BE2C (cell line): Measurements from ENCODE around the gene HTRA3.
A peak's percentile ranks its signal among the peaks of the same experiment; 100 is the strongest.

Experiments
- DNase-seq: peaks from one replicate; pipeline ENCODE4 v3.0.0-alpha.2; 2020
- H3K27me3 ChIP-seq: fragments of 250-450 bp; sonication (Bioruptor Pico); 2 replicates; pipeline ENCODE4 v1.5.1; 2020; ENCODE audit warnings: mild to moderate bottlenecking
- H3K36me3 ChIP-seq: fragments of 250-450 bp; sonication (Bioruptor Pico); 2 replicates; pipeline ENCODE4 v1.5.1; 2020; ENCODE audit warnings: mild to moderate bottlenecking
- H3K4me1 ChIP-seq: fragments of 250-450 bp; sonication (Bioruptor Pico); 2 replicates; pipeline ENCODE4 v1.5.1; 2020
- H3K4me3 ChIP-seq: 2 replicates; pipeline ENCODE4 v1.5.1; 2011; ENCODE audit warnings: low read depth, low read length
- H3K9me3 ChIP-seq: fragments of 250-450 bp; sonication (Bioruptor Pico); 2 replicates; pipeline ENCODE4 v1.5.1; 2020
- CTCF ChIP-seq: IDR thresholded peaks from 2 replicates; pipeline ENCODE4 v1.5.1; 2012; ENCODE audit warnings: mild to moderate bottlenecking, low read depth, low read length

Gene HTRA3

DNA sequence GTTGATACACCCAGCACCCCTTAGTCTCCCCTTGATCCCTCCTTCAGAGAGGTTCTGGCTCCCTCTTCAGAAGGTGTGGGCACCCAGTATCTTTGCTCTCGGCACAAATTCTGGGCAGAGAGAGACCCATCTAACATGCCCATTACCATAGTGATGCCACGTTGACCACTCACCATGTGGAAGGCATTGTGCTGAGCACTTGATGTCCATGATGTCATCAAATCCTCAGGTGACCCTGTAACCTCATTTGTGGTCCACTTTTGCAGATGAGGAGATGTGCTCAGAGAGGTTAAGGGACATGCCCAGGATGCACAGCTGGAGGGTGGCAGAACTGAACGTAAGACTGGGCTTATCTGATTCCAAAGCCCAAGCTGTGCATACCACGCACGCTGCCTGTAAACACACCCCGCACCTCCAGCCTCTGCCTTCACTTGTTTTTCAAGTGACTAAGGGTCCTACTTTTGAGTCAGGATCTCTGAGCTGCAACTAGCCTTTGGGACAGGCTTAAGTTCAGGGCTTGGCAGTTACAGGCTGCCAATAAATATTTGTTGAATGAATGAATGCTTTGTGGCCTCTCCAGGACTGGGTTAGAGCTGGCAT lies 55.2 kb downstream of the HTRA3 start:
- no peak overlapping the region for H3K4me3 ChIP-seq
- no peaks in the 10 kb centered on the region; the same call in 1 of the 2 replicates for H3K9me3 ChIP-seq
- TF ChIP-seq CTCF, result no peak
- no peaks in the 10 kb centered on the region for H3K27me3 ChIP-seq
- no peaks in the 10 kb centered on the region for H3K4me1 ChIP-seq
- no peaks in the 10 kb centered on the region for H3K36me3 ChIP-seq
- peak; percentile 0 for DNase-seq

DNA sequence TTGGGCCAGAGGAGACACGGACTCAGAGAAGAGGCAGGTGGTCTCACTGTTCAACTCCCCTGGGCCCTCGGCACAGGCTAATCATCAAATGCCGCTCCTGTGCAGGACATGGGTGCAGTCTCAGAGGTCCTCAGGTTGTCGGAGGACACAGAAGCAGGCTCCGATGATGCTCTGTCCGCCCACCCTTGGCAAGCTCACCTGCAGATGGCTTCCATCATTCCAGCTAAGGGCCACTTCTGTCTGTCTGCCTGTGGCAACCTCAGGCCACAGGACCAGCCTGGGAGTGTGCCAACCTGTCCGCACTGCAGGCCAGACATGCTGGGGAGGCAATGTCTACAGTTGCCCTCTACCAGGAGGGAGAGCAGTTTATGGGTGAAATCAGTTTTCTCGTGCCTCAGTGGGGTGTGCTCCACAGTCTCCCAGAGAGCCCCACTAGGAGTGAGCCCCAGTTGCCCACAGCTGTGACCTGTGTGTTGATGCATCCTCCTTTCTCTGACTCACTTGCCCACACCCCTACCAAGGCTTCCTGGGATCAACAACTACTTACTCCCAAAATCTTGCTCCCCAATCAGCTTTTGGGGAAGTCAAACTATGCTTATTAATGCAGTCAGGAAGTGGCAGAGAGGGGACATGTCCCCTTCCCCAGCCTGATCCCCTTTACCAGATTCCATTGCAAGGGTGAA lies 55.9 kb downstream of the HTRA3 start:
- peak; percentile 1 for DNase-seq
- TF ChIP-seq CTCF, result no peak
- Histone ChIP-seq H3K36me3 (no peaks in the 10 kb centered on the region), H3K27me3 (no peaks in the 10 kb centered on the region), H3K9me3 (no peaks in the 10 kb centered on the region; the same call in 1 of the 2 replicates), H3K4me3 (no peak overlapping the region), H3K4me1 (no peaks in the 10 kb centered on the region)

- Histone ChIP-seq H3K9me3 (no peaks in the 10 kb centered on the region; the same call in 1 of the 2 replicates), H3K4me3 (no peak overlapping the region), H3K4me1 (no peaks in the 10 kb centered on the region), H3K27me3 (no peaks in the 10 kb centered on the region), H3K36me3 (no peaks in the 10 kb centered on the region)
- TF ChIP-seq CTCF, result no peak
- DNase-seq, result no peak
Observed at GRCh38 chr4:8326206-8326605, 56.7 kb downstream of the HTRA3 start.

DNA sequence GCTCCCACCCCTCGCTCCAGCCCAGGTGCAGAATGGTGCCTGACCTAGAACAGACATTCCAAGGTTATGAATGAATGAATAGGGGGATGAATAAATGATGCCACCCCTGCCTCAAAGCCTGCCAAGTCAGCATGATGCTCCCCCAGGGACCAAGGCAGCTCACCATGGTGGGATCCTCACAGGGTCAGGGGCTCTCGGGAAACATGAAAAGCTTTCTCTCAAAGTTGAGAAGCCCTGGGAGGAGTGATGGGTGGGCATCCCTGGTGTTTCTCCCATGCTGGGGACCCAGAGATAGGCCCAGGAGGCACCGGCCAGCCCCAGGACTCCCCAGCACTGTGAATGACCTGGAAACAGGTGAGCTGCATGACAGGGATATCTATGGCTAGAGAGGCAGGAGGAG lies 58.9 kb downstream of the HTRA3 start:
- H3K4me3 ChIP-seq, result no peak overlapping the region
- H3K4me1 ChIP-seq, result no peaks in the 10 kb centered on the region
- H3K9me3 ChIP-seq, result no peaks in the 10 kb centered on the region; the same call in 1 of the 2 replicates
- H3K27me3 ChIP-seq, result no peaks in the 10 kb centered on the region
- TF ChIP-seq CTCF, result no peak
- DNase-seq, result peak; percentile 0
- no peaks in the 10 kb centered on the region for H3K36me3 ChIP-seq

DNA sequence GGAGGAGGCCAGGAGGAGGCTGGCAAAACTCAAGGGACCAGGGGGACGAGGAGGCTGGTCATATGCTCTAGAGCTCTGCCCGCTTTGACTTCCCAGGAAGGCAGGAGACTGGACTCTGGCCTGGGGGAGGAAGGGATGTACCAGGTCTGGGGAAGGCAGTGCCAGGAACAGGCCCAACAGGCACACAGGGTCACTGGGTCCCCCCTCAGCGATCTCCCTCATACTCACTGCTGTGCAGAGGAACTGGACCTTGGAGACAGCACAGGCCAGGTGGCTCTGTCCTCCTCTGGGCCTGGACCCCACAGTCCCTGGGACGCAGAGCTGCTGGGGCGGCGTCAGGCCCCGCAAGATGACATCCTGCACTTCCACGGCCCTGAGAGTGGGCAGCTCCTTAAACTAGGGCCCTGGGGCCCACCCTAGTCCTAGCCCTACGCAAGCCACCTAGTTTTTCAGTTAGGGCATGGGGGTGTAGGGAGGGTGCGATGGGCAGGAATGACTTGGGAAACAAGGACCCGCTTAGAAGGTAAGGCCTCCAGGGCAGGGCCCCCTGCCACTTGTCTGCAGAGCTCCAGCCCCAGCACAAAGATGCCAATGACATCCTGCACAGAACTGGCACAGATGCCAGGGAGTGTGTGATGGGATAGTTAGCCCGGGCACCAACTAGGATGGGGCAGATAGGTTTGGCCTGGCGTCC lies 59.5 kb downstream of the HTRA3 start:
- H3K4me1 ChIP-seq, result no peaks in the 10 kb centered on the region
- no peaks in the 10 kb centered on the region for H3K9me3 ChIP-seq
- peak; percentile 3 for DNase-seq
- H3K27me3 ChIP-seq, result no peaks in the 10 kb centered on the region
- no peak overlapping the region for H3K4me3 ChIP-seq
- no peaks in the 10 kb centered on the region for H3K36me3 ChIP-seq
- TF ChIP-seq CTCF, result no peak

- Histone ChIP-seq H3K27me3 (no peaks in the 10 kb centered on the region), H3K36me3 (no peaks in the 10 kb centered on the region), H3K9me3 (no peaks in the 10 kb centered on the region), H3K4me3 (no peak overlapping the region), H3K4me1 (no peaks in the 10 kb centered on the region)
- no peak for TF ChIP-seq CTCF
- DNase-seq, result no peak
Observed at GRCh38 chr4:8329560-8329858, 60.0 kb downstream of the HTRA3 start.
